Activated naive CD4-positive, alpha-beta T cell treated with anti-CD3 and anti-CD28 coated beads, Interleukin-2, amount 10 ng/mL, durations not matched to agents 7 days and 5 days (primary cell): ENCODE results near the gene TCEANC2.
A peak's percentile ranks its signal among the peaks of the same experiment; 100 is the strongest.
"Not testable (repeated sequence)": the region's sequence is repeated elsewhere in the genome, so short reads cannot be mapped to it uniquely, and the experiment has no call there.

Experiments used
- CTCF ChIA-PET: fragments of 350-600 bp; sonication (Branson Sonifier 250); formaldehyde crosslinking; loops from one replicate; lab custom pipeline; 2021; ENCODE audit warnings: antibody characterized with exemption; lab: Charles Lee
- DNase-seq: peaks from one replicate; pipeline ENCODE4 v3.0.0-alpha.2; 2020
- H3K27ac Mint-ChIP-seq: one replicate; pipeline ENCODE4 v1.8.0; 2021; ENCODE audit warnings: mild to moderate bottlenecking, moderate library complexity, mixed read lengths
- H3K27me3 Mint-ChIP-seq: one replicate; pipeline ENCODE4 v1.8.0; 2021; ENCODE audit warnings: mild to moderate bottlenecking, mixed read lengths
- H3K36me3 Mint-ChIP-seq: one replicate; pipeline ENCODE4 v1.8.0; 2021; ENCODE audit warnings: mixed read lengths
- H3K4me1 Mint-ChIP-seq: one replicate; pipeline ENCODE4 v1.8.0; 2021; ENCODE audit warnings: mixed read lengths
- H3K4me3 Mint-ChIP-seq: one replicate; pipeline ENCODE4 v1.8.0; 2021; ENCODE audit warnings: mild to moderate bottlenecking, moderate library complexity, mixed read lengths
- H3K9me3 Mint-ChIP-seq: one replicate; pipeline ENCODE4 v1.8.0; 2021; ENCODE audit warnings: mixed read lengths

TCEANC2 gene

GRCh38 chr1:54016343-54017282 is 36.8 kb upstream of the TCEANC2 start:
- H3K27me3 Mint-ChIP-seq, result peaks cover 29% of the 10 kb centered on the region
- H3K4me3 Mint-ChIP-seq, result no peak overlapping the region
- CTCF ChIA-PET, result interaction anchor here (1.0 kb wide), 1 partner anchor 155 kb away, joined by 3 read pairs; no protein-coding TSS in a partner anchor
- H3K27ac Mint-ChIP-seq, result no peak overlapping the region
- no peaks in the 10 kb centered on the region for H3K4me1 Mint-ChIP-seq
- no peaks in the 10 kb centered on the region for H3K36me3 Mint-ChIP-seq
- no peak for DNase-seq
- no peaks in the 10 kb centered on the region for H3K9me3 Mint-ChIP-seq

GRCh38 chr1:54017979-54018378 is 35.4 kb upstream of the TCEANC2 start, which contains the start of gene LDLRAD1:
Gene LDLRAD1 (minus strand): TSS chr1:54018186. CDS start chr1:54018112, 74 bp downstream.
- no peaks in the 10 kb centered on the region for H3K9me3 Mint-ChIP-seq
- DNase-seq, result no peak
- peaks cover 25% of the 10 kb centered on the region for H3K27me3 Mint-ChIP-seq
- peak within 1 kb of the TSS; percentile 58 for H3K27ac Mint-ChIP-seq
- H3K36me3 Mint-ChIP-seq, result no peaks in the 10 kb centered on the region
- CTCF ChIA-PET, result no interaction called here
- H3K4me3 Mint-ChIP-seq, result no peak within 1 kb of the TSS
- no peaks in the 10 kb centered on the region for H3K4me1 Mint-ChIP-seq

- Mint-ChIP-seq H3K36me3 (no peaks in the 10 kb centered on the region), H3K4me1 (no peaks in the 10 kb centered on the region), H3K4me3 (no peak overlapping the region), H3K9me3 (no peaks in the 10 kb centered on the region), H3K27ac (no peak overlapping the region), H3K27me3 (peaks cover 25% of the 10 kb centered on the region)
- CTCF ChIA-PET, result no interaction called here
- no peak for DNase-seq
These were observed 34.8 kb upstream of the TCEANC2 start for GRCh38 chr1:54018635-54019034.

- peaks cover 25% of the 10 kb centered on the region for H3K27me3 Mint-ChIP-seq
- H3K27ac Mint-ChIP-seq, H3K36me3 Mint-ChIP-seq, H3K4me3 Mint-ChIP-seq, CTCF ChIA-PET, DNase-seq, H3K4me1 Mint-ChIP-seq, H3K9me3 Mint-ChIP-seq: not testable (repeated sequence)
These were observed 33.7 kb upstream of the TCEANC2 start for GRCh38 chr1:54019562-54020176.

- H3K9me3 Mint-ChIP-seq, result no peaks in the 10 kb centered on the region
These were observed 29.1 kb upstream of the TCEANC2 start for GRCh38 chr1:54024358-54024757.

GRCh38 chr1:54024811-54025210 is 28.6 kb upstream of the TCEANC2 start:
- CTCF ChIA-PET, result not testable (repeated sequence)

More at GRCh38 chr1:54024358-54024757, 29.1 kb upstream of the TCEANC2 start:
- CTCF ChIA-PET, result no interaction called here
- H3K4me3 Mint-ChIP-seq, result no peak overlapping the region
- H3K36me3 Mint-ChIP-seq, result peaks cover 4% of the 10 kb centered on the region
- no peak overlapping the region for H3K27ac Mint-ChIP-seq
- no peaks in the 10 kb centered on the region for H3K27me3 Mint-ChIP-seq
- DNase-seq, result peak; percentile 17
- H3K4me1 Mint-ChIP-seq, result no peaks in the 10 kb centered on the region

GRCh38 chr1:54027848-54028247 is 25.6 kb upstream of the TCEANC2 start:
- Mint-ChIP-seq H3K36me3 (peaks cover 29% of the 10 kb centered on the region), H3K27ac (no peak overlapping the region), H3K27me3 (no peaks in the 10 kb centered on the region), H3K4me3 (no peak overlapping the region), H3K4me1 (no peaks in the 10 kb centered on the region), H3K9me3 (no peaks in the 10 kb centered on the region)
- CTCF ChIA-PET, result interaction anchor here (0.7 kb wide), 1 partner anchor 585 kb away, joined by 3 read pairs; no protein-coding TSS in a partner anchor
- DNase-seq, result no peak

More at GRCh38 chr1:54024811-54025210, 28.6 kb upstream of the TCEANC2 start:
- not testable (repeated sequence) for DNase-seq, H3K36me3 Mint-ChIP-seq, H3K27me3 Mint-ChIP-seq, H3K4me1 Mint-ChIP-seq, H3K9me3 Mint-ChIP-seq, H3K4me3 Mint-ChIP-seq, H3K27ac Mint-ChIP-seq

- no peak overlapping the region for H3K27ac Mint-ChIP-seq
These were observed 24.8 kb upstream of the TCEANC2 start for GRCh38 chr1:54028306-54029251.

GRCh38 chr1:54037476-54037875 is 15.9 kb upstream of the TCEANC2 start:
- H3K27ac Mint-ChIP-seq, result no peak overlapping the region
- no peaks in the 10 kb centered on the region for H3K27me3 Mint-ChIP-seq
- DNase-seq, result no peak
- H3K4me1 Mint-ChIP-seq, result no peaks in the 10 kb centered on the region
- H3K36me3 Mint-ChIP-seq, result peaks cover 47% of the 10 kb centered on the region
- no peak overlapping the region for H3K4me3 Mint-ChIP-seq
- H3K9me3 Mint-ChIP-seq, result no peaks in the 10 kb centered on the region
- CTCF ChIA-PET, result interaction anchor here (0.6 kb wide), 1 partner anchor 1212 kb away, joined by 3 read pairs; no protein-coding TSS in a partner anchor

More at GRCh38 chr1:54028306-54029251, 24.8 kb upstream of the TCEANC2 start:
- Mint-ChIP-seq H3K9me3 (no peaks in the 10 kb centered on the region), H3K36me3 (peaks cover 29% of the 10 kb centered on the region), H3K4me1 (no peaks in the 10 kb centered on the region), H3K27me3 (no peaks in the 10 kb centered on the region), H3K4me3 (no peak overlapping the region)
- no peak for DNase-seq
- CTCF ChIA-PET, result interaction anchor here (0.7 kb wide), 1 partner anchor 584 kb away, joined by 3 read pairs; no protein-coding TSS in a partner anchor

- CTCF ChIA-PET, result interaction anchor here (0.9 to 1.9 kb wide), 2 partner anchors 181 kb away, joined by 3 to 5 read pairs; no protein-coding TSS in a partner anchor
- DNase-seq, result no peak
- no peaks in the 10 kb centered on the region for H3K27me3 Mint-ChIP-seq
- H3K9me3 Mint-ChIP-seq, result no peaks in the 10 kb centered on the region
- H3K27ac Mint-ChIP-seq, result no peak overlapping the region
- H3K4me3 Mint-ChIP-seq, result no peak overlapping the region
- H3K4me1 Mint-ChIP-seq, result no peaks in the 10 kb centered on the region
- H3K36me3 Mint-ChIP-seq, result peaks cover 51% of the 10 kb centered on the region
These were observed 11.6 kb upstream of the TCEANC2 start for GRCh38 chr1:54041806-54042205.

GRCh38 chr1:54045496-54045895 is 7.9 kb upstream of the TCEANC2 start:
- Mint-ChIP-seq H3K4me1 (peaks cover 13% of the 10 kb centered on the region), H3K36me3 (peaks cover 40% of the 10 kb centered on the region), H3K4me3 (no peak overlapping the region), H3K27me3 (no peaks in the 10 kb centered on the region), H3K9me3 (no peaks in the 10 kb centered on the region), H3K27ac (no peak overlapping the region)
- DNase-seq, result no peak
- CTCF ChIA-PET, result no interaction called here

- Mint-ChIP-seq H3K36me3 (peaks cover 35% of the 10 kb centered on the region), H3K27ac (no peak overlapping the region)
These were observed 6.6 kb upstream of the TCEANC2 start for GRCh38 chr1:54046671-54047383.

More at GRCh38 chr1:54046671-54047383, 6.6 kb upstream of the TCEANC2 start:
- DNase-seq, result no peak
- no peaks in the 10 kb centered on the region for H3K27me3 Mint-ChIP-seq
- H3K4me1 Mint-ChIP-seq, result peaks cover 16% of the 10 kb centered on the region
- H3K9me3 Mint-ChIP-seq, result no peaks in the 10 kb centered on the region
- no peak overlapping the region for H3K4me3 Mint-ChIP-seq
- CTCF ChIA-PET, result interaction anchor here (0.5 to 1.3 kb wide), 2 partner anchors 10 to 22 kb away, joined by 3 read pairs; no protein-coding TSS in a partner anchor
